Effector CD8-positive, alpha-beta T cell (primary cell): Measurements from ENCODE around the gene SCGB3A2.

ENCODE experiments used
- DNase-seq: peaks from one replicate; lab custom pipeline; 2025; lab: John Stamatoyannopoulos, UW
- total RNA-seq, 4 experiments: gene quantifications; one replicate each; lab custom pipeline; 2026; lab: John Stamatoyannopoulos, UW

Gene SCGB3A2
- 0 reads per million in 4 experiments for total RNA-seq

GRCh38 chr5:147878066-147878759 is at the start of gene SCGB3A2:
Gene SCGB3A2 (plus strand): TSS chr5:147878711. CDS start chr5:147878804, 93 bp downstream.
- DNase-seq, result no peak

- no peak for DNase-seq
Observed at GRCh38 chr5:147830035-147830434, 48.5 kb upstream of the SCGB3A2 start.

GRCh38 chr5:147831465-147831864 is 47.0 kb upstream of the SCGB3A2 start, which contains the start of gene SPINK1:
Gene SPINK1 (minus strand): TSS chr5:147831671. CDS start chr5:147831577, 94 bp downstream.
- DNase-seq, result no peak

DNA sequence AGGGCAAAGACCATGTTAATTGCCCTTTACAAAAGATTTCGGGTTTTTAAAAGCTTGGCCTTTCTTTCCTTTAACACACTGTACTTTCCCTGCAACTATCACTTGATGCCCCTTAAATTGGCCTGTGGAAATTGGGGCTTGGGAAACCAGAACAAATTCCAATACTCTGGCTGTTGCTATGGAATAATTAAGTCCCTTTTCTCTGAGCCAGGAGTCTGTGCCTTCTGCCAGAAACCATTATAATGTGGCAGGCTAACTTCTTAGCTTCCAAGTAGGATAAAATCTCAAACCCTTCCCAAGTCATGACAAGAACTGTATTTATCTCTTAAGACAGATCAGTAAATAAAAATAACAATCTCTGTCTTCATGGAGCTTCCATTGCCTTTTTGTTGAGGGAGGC is 46.0 kb upstream of the SCGB3A2 start:
- DNase-seq, result no peak

- no peak for DNase-seq
Observed at GRCh38 chr5:147835386-147835798, 43.1 kb upstream of the SCGB3A2 start.

DNA sequence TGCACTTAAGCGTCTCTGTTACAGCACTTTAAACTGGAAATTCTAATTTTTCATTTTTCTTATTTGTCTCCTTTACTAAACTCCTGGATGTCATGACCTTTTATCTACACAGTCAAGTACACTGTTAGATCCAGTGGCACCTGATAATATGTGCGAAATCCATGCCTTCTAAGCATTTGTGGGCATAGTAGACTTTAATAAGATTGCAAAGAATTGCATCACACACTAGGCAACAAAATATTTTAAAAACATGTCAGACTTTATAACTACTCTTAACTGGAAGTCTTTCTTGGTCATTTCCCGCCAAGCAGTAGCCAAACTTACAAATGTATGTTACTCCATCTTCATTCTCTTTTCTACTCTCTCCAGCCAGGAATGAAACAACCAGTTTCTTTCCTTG is 42.1 kb upstream of the SCGB3A2 start:
- DNase-seq, result no peak

GRCh38 chr5:147842869-147843268 is 35.6 kb upstream of the SCGB3A2 start:
- DNase-seq, result no peak

DNA sequence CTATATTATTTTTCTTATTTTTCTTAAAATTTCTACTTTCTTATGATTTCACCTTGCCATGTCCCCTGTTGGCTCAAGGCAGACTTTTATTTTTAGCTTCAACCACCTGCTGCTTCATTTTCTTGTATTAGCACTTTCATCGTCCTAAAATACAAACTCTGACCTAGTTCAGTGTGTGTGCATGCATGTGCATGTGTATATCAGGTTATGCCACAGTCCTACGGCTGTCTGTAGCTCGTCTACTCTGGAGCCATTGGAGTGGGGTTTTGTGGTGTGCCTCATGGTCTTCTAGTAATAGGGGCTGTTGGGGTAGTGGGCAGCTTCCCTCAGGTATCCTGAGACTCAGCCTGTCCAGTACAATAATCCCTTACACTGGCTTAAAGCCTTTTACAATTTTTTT is 33.7 kb upstream of the SCGB3A2 start:
- no peak for DNase-seq

DNA sequence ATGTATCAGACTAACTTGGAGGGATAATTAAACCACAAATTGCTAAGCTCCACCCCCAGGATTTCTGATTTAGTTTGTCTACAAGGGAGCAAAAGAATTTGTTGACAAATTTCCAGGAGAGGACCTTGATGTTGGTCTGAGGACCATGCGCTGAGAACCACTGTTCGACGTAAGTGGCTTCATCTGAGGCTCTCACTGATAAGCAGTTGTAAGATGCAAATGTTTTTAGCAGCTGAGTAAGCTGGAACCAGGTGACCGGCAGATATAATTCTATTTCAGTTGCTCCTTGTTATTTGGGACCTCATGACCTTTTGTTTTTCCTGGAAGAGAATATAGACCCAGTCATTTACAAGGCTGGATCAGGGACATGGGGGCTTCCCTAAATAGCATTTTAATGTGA is 32.9 kb upstream of the SCGB3A2 start:
- DNase-seq, result no peak

DNA sequence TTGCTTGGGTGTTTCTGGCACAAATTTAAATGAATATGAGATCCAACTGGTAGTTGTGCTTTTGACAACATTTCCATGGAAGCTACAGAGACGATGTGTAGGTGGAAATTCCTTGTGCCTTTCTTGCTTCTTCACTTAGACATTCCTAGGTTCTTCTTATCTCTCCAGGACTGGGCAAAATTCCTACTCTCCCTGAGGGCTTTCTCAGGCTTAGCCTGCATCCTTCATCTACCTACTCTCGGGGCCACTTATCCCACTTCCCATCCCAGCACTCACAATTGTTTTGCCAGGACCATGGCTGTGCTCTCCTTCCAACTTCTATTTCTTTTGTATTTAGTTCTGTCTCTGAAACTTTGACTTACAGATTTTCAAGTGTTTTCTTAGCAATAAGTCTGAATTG is 29.3 kb upstream of the SCGB3A2 start:
- DNase-seq, result no peak

DNA sequence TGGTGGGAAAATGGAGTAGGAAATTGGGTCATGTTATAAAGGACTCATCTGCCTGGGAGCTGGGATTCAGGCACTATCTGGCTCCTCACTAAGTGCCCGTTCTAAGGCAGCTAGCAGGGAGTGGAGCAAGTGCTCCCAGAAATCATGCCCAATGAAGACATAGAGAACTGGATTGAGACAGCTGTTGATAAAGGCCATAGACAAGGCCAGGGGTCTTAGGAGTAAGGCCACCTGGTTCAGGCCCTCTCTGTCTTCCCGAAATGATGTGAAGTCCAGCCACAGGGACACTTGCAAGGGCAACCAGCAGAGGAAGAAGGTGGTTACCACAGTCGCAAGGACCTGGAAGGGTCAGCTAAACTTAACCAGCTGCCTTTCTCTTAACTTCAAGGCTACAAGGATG is 26.9 kb upstream of the SCGB3A2 start:
- no peak for DNase-seq

- no peak for DNase-seq
Observed at GRCh38 chr5:147852365-147852764, 26.1 kb upstream of the SCGB3A2 start.

GRCh38 chr5:147853372-147853987 is 25.0 kb upstream of the SCGB3A2 start:
- no peak for DNase-seq

- DNase-seq, result no peak
Observed at GRCh38 chr5:147854331-147854730, 24.2 kb upstream of the SCGB3A2 start.

DNA sequence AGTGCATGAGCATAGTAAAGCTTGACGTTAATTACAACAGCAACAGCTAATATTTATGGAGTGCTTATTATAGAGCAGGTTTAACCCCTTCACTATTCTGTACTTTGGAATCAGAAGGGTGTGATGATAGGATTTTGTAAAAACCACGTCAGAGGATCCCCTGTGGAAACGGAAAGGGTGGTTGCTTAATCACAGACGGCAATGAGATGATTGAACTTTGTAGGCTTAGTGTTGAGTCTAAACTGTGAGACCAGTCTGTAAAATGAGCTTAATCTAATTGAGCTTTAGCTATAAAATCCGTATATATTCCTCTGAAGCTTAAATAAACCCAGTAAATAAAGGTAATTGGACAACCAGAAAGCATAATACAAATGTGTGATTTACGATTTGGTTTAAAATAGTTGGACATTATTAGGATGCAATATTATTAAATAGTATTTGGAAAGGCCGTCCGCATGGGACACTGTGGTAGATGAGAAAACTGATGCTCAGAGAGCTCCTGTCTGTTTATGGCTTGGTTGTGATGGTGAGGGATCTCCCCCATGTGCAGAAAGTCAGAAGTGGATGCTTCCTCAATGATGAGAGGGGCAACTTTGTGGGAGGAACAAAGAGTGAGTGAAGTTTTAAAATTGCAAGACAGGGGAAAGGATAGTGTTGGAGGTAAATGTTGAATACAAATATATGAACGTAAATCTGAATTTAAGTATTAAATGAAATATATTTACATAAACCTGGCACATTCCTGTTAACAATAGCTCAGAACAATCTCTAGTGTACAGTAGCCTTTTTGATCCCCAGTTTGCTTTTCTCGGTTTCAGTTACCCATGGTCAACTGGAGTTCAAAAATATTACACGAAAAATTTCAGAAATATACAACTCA is 23.4 kb upstream of the SCGB3A2 start:
- no peak for DNase-seq

DNA sequence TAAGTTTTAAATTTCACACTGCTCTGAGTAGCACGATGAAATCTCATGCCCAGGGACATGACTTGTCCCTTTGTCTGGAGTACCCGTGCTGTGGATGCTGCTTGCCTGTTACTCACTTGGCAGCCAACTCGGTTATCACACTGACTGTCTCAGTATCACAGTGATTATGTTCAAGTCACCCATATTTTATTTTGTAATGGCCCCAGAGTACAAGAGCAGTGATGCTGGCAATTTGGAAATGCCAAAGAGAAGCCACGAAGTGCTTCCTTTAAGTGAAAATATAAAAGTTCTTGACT is 22.8 kb upstream of the SCGB3A2 start:
- no peak for DNase-seq

- no peak for DNase-seq
Observed at GRCh38 chr5:147856801-147857200, 21.7 kb upstream of the SCGB3A2 start.

GRCh38 chr5:147857302-147858129 is 21.0 kb upstream of the SCGB3A2 start:
- DNase-seq, result peak; percentile 0

DNA sequence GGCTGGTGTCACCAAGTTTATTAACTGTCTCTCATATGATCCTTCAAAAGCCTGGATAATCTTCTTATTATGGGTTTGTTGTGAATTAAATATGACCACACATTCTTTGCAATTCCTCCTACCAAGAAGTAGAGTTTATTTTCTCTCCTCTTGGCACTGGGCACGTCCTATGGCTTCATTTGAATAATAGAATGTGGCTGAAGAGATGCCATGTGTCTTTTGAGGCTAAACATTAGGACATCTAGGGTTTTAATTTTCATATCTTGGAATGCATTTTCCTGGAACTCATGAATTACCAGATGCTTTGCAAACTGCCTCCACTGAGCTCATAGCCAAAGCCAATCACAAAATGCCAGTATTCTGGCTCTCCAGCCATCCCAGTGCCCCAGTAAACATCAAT is 19.9 kb upstream of the SCGB3A2 start:
- no peak for DNase-seq

DNA sequence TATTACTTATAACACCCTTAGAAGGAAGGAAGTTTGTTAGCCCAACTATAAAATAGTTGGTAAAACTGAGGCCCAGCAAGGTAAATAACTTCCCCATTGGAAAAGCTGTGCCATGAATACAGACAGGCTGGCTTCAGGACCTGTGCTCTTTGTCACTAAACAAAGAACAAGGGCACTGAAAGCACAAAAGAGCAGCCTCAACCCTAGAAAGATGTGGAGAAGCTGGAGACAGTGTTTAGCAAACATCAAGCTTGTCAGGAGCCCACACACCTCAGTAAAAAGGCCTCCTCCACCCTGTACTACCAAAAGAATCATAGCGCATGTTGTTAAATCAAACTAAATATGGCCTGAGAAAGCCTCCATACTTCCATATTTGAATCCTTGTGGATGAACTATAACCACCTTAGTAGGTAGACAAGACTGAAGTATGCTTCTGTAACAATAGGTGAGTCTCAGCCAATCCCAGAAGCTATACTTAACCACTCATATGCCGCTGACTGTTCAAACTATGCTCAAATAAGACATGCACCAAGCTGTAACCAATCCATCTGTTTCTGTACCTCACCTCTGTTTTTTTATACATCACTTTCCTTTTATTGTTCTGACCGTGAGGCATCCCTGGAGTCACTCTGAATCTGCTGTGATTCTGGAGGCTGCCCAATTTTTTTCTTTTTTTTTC is 18.4 kb upstream of the SCGB3A2 start:
- no peak for DNase-seq

GRCh38 chr5:147860641-147861025 is 17.9 kb upstream of the SCGB3A2 start:
- DNase-seq, result no peak
